Measurements from ENCODE around the gene MEF2D.
A peak's percentile ranks its signal among the peaks of the same experiment; 100 is the strongest.

The MEF2D gene

DNA sequence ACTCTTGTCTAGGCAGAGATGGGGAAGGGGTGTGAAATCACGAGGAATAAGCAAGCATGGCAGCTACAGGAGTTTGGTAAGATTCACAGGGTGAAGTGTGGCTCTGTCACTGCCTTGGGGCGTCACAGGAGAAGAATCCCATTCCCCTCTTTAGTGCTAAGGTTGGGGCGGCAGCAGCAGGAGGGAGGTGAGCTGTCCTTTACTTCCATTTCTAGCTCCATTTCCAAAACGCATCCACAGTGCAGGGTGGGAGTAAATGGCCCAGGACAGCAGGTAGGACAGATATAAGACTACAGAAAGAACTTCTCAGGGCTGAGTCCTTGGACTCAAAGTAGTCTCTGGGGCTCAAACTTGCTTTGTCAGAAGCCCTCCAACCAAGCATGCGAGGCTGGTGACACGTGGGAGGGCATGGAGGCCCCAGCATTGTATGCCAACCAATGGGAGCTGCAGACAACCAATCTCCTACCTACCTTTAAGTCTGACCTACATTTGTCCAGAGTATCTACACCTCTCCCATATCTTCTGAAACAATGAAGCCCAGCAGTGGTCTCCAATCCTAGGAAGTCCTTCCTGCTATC, 8.5 kb downstream of the MEF2D start:
- no peak for DNase-seq (ENCODE audit: extremely low read depth, low read depth)
- TF ChIP-seq, protein P1, sequence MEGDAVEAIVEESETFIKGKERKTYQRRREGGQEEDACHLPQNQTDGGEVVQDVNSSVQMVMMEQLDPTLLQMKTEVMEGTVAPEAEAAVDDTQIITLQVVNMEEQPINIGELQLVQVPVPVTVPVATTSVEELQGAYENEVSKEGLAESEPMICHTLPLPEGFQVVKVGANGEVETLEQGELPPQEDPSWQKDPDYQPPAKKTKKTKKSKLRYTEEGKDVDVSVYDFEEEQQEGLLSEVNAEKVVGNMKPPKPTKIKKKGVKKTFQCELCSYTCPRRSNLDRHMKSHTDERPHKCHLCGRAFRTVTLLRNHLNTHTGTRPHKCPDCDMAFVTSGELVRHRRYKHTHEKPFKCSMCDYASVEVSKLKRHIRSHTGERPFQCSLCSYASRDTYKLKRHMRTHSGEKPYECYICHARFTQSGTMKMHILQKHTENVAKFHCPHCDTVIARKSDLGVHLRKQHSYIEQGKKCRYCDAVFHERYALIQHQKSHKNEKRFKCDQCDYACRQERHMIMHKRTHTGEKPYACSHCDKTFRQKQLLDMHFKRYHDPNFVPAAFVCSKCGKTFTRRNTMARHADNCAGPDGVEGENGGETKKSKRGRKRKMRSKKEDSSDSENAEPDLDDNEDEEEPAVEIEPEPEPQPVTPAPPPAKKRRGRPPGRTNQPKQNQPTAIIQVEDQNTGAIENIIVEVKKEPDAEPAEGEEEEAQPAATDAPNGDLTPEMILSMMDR (IDR thresholded peaks at IDR 0.05; ENCODE audit: low read depth, low read length): no peak

DNA sequence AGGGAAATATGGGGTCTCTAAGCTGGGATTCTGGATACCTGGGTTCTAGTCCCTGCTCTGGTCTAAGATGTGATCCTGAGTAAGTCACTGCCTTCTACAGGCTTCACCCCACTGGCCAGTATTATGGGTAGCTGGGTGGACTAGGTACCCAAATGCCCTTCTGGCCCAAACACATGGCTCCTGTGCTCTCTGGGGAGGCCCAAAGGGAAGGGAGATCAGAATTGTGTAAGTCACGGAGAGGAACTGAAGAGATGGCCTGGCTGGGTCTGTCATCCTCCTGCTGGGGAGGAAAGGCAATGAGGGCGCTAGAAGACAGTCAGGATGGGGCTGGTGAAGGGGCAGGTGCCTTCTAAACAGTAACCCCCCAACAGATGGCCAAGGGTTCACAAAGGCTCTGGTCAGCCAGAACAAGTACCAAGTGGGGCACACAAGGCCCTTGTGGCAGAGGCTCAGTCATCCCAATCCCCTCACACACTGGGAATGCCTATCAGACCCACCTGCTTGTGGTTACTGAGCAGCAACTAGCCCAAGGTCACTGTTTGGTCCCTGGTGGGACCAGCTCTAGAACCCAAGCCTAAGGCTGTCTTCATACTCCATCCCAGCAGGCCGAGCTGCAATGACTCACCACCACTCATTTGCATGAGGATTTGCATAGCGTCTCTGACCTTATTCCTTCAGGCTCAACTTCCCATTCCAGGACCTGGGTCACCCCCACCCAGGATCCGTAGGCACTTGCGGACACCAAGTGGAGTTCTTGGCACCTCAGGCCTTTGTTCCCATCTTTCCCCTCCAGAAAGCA, 9.2 kb downstream of the MEF2D start:
- no peak for DNase-seq (ENCODE audit: extremely low read depth, low read depth)
- TF ChIP-seq, protein P1 (IDR thresholded peaks at IDR 0.05; ENCODE audit: low read depth, low read length): no peak

DNA sequence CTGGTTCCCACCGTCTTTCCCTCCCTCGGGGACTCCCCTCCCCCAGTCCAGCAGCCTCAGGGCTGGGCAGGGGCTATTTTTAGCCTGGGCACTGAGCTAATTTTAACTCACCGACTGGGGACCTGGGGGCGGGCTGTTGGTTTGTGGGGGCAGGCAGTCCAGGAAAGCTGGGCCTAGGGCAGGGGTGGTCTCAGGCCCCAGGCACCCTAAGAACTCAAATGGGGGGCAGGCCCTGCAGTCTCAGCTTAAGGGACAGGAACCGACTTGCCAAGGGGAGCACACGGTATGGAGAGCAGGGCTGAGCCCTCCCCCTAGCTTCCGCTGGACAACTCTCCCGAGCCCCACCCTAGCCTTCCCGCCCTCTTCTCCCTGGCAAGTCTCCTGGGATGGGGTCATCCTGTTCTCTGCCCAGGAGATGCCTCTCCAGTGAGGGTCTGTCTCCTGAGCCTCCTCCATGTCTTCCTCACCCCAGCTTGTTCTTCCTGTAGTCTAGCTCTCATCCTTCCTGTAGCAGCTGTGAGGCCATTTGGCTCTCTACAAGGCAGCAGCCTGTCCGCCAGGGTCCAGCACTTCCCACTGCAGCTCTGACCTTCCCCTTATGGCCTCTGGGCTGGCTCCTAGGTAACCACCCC, 10.1 kb downstream of the MEF2D start:
- TF ChIP-seq, protein P1 (IDR thresholded peaks at IDR 0.05; ENCODE audit: low read depth, low read length): no peak; the same call in 1 of the 2 replicates
- no peak for DNase-seq (ENCODE audit: extremely low read depth, low read depth)

DNA sequence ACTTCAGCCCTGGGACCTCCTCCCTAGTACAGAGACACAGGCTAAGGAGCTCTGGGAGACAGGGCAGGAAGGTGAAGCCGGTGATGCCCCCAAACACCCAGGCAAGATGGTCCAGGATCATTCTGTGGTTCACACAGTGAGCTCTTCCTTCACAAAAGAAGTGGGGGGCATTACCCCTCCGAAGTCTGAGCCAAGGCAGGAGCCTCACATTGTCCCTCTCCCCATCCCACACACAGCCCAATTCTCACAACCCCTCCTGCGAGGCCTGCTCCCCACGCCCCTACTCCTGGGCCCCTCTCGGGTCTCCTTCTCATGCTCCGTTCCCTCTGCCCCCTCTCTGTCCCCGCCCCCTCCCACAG, 10.7 kb downstream of the MEF2D start:
- no peak for DNase-seq (ENCODE audit: extremely low read depth, low read depth)
- TF ChIP-seq, protein P1 (IDR thresholded peaks at IDR 0.05; ENCODE audit: low read depth, low read length): no peak

DNA sequence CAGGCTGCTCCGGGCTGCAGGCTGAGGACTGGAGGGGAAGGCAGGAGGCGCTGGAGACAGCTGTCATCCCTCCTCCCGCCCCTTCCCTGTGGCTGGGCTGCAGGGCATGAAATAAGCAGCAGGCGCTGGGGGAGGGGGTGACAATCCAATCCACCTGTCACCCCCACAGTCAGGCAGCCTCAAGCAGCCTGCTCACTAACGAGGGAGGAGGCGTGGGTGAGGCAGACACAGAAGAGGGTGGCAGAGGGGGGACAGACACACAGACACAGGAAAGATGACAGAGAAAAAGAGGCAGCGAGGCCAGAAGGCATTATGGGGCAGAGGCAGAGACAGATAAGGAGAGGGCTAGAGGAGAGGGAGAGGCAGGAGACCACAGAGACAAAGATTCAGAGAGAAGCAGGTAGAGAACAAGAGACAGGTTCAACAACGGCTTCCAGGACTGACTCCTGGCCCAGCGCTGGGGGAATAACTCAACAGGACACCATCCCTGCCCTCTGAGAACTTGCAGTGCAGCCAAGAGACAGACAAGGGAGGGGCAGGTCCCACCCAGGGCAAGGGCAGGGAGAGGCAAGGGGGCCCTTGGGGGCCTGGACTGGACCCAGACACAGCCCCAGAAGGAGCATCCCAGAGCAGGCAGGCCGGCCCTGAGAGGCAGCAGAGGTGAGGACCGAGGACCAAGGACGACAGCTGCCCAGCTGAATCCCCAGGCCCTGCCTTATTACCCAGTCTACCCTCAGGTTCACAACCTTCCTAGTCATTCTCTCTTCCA, 11.2 kb downstream of the MEF2D start:
- TF ChIP-seq, protein P1 (IDR thresholded peaks at IDR 0.05; ENCODE audit: low read depth, low read length): peak; percentile 21
- no peak for DNase-seq (ENCODE audit: extremely low read depth, low read depth)

DNA sequence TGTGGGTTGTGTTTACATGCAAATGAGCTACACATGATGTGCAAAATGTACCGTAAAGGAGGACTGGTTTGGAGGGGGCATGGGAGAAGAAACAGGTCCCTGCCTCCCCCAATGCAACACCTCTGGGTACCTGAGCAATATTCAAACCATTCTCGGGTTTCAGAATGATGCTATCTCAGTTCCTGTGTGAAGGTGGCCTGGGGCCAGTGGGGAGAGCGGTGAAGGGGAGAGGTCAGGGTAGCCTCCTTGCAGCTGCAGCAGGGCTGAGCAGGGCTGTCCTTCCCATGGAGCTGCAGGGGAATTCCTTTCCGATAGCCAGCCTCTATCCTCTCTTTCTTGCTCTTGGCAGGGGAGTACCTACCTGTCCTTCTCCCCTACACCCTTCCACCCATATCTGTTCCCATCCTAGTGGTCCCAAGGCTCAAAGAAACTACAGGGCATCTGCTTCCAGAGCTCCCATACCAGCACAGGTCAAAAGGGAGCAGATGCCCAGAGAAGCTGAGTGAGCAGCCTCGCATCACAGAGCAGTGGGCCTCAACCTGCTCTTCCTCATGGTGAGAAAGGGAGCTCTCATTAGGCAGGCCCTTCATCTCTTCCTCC, 11.9 kb downstream of the MEF2D start:
- no peak for DNase-seq (ENCODE audit: extremely low read depth, low read depth)
- TF ChIP-seq, protein P1 (IDR thresholded peaks at IDR 0.05; ENCODE audit: low read depth, low read length): no peak

All from AG09319 (cell line).